Measurements from ENCODE around the gene RIPK4.

RIPK4 gene

DNA sequence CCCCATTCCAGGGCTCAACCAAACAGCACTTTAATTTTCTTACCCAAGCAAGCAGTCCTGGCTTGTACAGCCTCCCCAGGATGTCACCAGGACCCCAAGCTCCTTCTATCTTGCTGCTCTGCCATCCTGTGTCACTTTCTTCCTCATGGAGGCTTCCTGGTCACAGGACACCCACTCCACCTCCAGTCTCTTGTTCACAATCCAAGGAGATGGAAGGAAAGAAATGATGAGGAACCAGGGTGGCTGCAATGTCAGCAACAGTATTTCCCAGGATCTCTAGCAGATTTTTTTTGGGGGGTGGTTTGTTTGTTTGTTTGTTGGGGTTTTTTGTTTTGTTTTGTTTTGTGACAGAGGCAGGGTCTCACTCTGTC is 58.9 kb downstream of the RIPK4 start:
- DNase-seq (ENCODE audit: extremely low read depth, low read depth), result no peak
- TF ChIP-seq, protein P1, sequence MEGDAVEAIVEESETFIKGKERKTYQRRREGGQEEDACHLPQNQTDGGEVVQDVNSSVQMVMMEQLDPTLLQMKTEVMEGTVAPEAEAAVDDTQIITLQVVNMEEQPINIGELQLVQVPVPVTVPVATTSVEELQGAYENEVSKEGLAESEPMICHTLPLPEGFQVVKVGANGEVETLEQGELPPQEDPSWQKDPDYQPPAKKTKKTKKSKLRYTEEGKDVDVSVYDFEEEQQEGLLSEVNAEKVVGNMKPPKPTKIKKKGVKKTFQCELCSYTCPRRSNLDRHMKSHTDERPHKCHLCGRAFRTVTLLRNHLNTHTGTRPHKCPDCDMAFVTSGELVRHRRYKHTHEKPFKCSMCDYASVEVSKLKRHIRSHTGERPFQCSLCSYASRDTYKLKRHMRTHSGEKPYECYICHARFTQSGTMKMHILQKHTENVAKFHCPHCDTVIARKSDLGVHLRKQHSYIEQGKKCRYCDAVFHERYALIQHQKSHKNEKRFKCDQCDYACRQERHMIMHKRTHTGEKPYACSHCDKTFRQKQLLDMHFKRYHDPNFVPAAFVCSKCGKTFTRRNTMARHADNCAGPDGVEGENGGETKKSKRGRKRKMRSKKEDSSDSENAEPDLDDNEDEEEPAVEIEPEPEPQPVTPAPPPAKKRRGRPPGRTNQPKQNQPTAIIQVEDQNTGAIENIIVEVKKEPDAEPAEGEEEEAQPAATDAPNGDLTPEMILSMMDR (IDR thresholded peaks at IDR 0.05; ENCODE audit: low read depth, low read length), result no peak

DNA sequence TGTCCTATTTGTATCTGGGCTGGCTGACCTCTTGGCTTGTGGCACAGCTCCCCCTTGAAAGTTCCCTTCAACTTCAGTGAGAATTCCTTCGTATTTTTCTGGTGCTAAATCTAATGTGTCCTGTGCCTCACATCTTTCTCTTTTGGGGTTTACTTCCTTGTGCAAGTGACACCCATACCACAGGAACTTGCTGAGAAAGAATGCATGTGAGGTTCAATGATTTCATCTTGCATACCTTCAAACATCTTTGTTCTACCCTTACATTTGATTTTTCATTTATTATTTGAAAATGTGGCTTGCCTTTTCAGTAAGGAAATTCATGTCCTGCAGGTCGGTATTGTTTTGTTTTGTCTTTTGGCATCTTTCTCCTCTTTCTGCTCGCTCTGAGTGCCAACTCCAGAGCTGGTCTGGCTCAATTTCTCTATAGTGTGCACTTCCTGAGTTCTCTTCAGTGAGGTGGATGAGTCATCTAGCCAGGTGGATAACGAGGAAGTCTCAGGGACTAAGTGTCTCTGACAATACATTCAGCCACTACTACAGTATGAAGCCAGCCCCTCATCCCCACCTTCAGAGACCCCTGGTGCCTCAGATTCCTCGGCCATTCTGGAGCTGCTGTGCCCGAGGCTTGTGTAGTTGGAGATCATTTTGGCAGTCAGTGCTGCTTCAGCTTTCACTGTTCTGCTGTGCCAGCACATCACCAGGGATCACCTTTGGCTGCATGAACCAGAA is 59.5 kb downstream of the RIPK4 start:
- DNase-seq (ENCODE audit: extremely low read depth, low read depth), result no peak
- TF ChIP-seq, protein P1 (IDR thresholded peaks at IDR 0.05; ENCODE audit: low read depth, low read length), result no peak

DNA sequence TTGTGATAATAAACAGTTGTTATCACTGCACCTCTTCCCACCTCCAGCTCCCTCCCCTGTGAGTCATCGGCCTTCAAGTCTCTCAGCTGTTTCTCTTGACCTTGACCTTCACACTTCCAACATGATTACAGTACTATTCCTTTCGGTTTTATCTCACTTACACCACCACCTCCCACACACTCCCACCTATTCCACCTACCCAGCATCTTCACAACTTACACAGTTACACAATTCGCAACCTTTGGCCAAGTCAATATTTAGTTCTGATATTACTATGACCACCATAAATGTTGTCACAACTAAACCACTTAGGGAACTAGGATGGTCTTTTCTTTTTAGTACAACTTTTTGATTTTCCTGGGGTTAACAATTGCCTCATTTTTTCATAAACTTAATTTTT is 60.2 kb downstream of the RIPK4 start:
- TF ChIP-seq, protein P1 (IDR thresholded peaks at IDR 0.05; ENCODE audit: low read depth, low read length), result no peak
- DNase-seq (ENCODE audit: extremely low read depth, low read depth), result no peak

DNA sequence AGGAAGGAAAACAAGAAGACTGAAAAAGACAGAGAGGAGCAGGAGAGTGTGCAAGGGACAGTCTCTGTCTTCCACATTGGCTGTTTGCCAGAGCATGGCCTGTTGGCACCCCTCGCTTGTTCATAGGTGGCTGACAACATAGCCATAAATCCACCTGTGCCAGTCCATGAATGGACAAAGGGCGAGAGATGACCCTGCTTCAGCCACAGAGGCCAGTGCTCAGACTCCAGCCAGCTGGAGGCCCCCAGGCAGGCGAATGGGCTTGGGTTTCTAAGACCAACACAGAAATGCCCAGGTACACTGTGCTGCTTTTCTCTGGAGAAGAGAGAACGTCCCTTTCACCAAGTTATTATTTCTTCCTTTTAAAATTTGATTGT is 60.6 kb downstream of the RIPK4 start:
- TF ChIP-seq, protein P1 (IDR thresholded peaks at IDR 0.05; ENCODE audit: low read depth, low read length), result no peak
- DNase-seq (ENCODE audit: extremely low read depth, low read depth), result no peak

DNA sequence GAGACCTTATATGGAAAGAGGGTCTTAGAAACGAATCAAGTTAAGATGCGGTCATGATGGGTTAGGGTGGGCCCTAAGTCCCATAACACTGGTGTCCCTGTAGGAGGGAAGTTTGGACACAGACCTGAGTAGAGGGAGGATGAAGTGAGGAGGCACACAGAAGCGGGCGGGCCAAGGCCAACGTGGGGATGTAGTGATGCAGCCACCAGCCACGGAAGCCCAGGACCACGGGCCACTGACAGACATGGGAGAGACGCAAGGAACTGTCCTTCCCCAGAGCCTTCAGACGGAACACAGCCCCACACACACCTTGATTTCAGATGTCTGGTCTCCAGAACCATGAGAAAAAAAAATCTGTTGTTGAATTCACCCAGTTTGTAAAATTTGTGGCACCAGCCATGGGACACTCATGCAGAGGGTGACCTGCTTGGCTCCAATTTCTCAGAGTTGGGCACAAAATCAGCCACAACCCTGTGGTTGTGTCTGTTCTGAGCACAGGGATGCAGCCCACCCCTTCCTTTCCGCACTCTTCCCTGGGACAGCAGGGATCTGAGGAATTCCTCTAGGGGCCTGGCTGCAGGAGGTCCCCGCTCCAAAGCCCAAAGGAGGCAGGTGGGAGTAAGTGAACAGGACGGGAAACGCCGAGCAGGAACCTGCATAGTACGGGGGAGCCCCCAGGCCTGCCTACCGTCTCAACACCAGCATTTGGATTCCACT is 61.1 kb downstream of the RIPK4 start:
- no peak for DNase-seq (ENCODE audit: extremely low read depth, low read depth)
- TF ChIP-seq, protein P1 (IDR thresholded peaks at IDR 0.05; ENCODE audit: low read depth, low read length), result no peak

DNA sequence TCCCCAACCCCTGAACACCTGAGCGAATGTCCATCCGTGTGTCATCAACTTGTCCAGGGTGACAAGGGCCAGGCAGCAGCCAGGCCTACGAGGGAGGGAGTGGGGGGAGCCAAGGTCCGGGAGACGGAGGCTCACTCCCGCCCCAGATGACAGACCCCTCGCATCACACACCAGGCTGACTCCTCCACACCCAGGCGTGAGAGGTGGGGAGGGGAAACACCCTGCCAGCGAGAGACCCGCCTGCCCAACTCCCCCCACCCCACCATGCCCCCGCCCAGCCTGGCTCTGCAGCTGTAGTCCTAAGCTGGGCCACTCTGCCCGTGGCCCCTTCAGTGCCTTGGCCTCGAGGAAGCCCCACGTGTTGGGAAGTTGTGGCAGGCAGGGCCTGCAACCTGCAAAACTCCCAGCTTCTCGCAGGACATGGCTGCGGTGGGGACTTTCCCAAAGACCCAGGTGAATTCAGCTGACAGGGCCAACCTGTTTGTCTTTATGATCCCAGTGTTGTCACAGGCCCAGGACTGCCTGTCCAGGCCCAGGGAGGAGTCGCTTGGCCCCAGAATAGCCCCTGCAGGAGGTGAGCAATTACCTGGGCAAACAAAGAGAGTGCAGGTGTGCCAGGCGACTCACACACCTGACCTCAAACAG is 62.9 kb downstream of the RIPK4 start:
- no peak for DNase-seq (ENCODE audit: extremely low read depth, low read depth)

More for the DNA sequence above, 62.9 kb downstream of the RIPK4 start:
- TF ChIP-seq, protein P1 (IDR thresholded peaks at IDR 0.05; ENCODE audit: low read depth, low read length), result no peak

Data from AG09319 (cell line).